IPS DF 4.7 (cell line): ENCODE results near the gene PARP8.
"Not testable (repeated sequence)": the region's sequence is repeated elsewhere in the genome, so short reads cannot be mapped to it uniquely, and the experiment has no call there.

Experiments used
- DNase-seq: peaks from one replicate; pipeline ENCODE4 v3.0.0-alpha.2; 2013; ENCODE audit warnings: low spot score; ENCODE audit errors: extremely low read depth

Gene PARP8

GRCh38 chr5:50768634-50769033 is 102.2 kb downstream of the PARP8 start:
- DNase-seq, result no peak

- no peak for DNase-seq
Observed at GRCh38 chr5:50770441-50770840, 104.0 kb downstream of the PARP8 start.

- not testable (repeated sequence) for DNase-seq
Observed at GRCh38 chr5:50774446-50775175, 108.2 kb downstream of the PARP8 start.

- no peak for DNase-seq
Observed at GRCh38 chr5:50786073-50786472, 119.6 kb downstream of the PARP8 start.

- DNase-seq, result no peak
Observed at GRCh38 chr5:50791813-50792212, 125.4 kb downstream of the PARP8 start.

GRCh38 chr5:50792843-50793242 is 126.4 kb downstream of the PARP8 start:
- no peak for DNase-seq

GRCh38 chr5:50794812-50795211 is 128.4 kb downstream of the PARP8 start:
- DNase-seq, result no peak

GRCh38 chr5:50798002-50798401 is 131.6 kb downstream of the PARP8 start:
- DNase-seq, result no peak

GRCh38 chr5:50799596-50799995 is 133.2 kb downstream of the PARP8 start:
- no peak for DNase-seq

GRCh38 chr5:50800410-50800809 is 134.0 kb downstream of the PARP8 start:
- DNase-seq, result no peak

GRCh38 chr5:50807661-50808060 is 141.2 kb downstream of the PARP8 start:
- DNase-seq, result no peak

GRCh38 chr5:50808406-50808805 is 142.0 kb downstream of the PARP8 start:
- DNase-seq, result no peak

- not testable (repeated sequence) for DNase-seq
Observed at GRCh38 chr5:50811746-50812145, 145.3 kb downstream of the PARP8 start.

GRCh38 chr5:50813691-50814090 is 147.3 kb downstream of the PARP8 start:
- DNase-seq, result no peak

- DNase-seq, result no peak
Observed at GRCh38 chr5:50814556-50814955, 148.1 kb downstream of the PARP8 start.

GRCh38 chr5:50822046-50822445 is 155.6 kb downstream of the PARP8 start:
- no peak for DNase-seq

GRCh38 chr5:50822761-50823160 is 156.3 kb downstream of the PARP8 start:
- DNase-seq, result no peak

- DNase-seq, result no peak
Observed at GRCh38 chr5:50823568-50823967, 157.1 kb downstream of the PARP8 start.

GRCh38 chr5:50824109-50824508 is 157.7 kb downstream of the PARP8 start:
- no peak for DNase-seq

- DNase-seq, result no peak
Observed at GRCh38 chr5:50827516-50828247, 161.2 kb downstream of the PARP8 start.

GRCh38 chr5:50829023-50829422 is 162.6 kb downstream of the PARP8 start:
- no peak for DNase-seq

- no peak for DNase-seq
Observed at GRCh38 chr5:50832657-50833284, 166.3 kb downstream of the PARP8 start.
